Activated naive CD4-positive, alpha-beta T cell treated with anti-CD3 and anti-CD28 coated beads, Interleukin-2, amount 10 ng/mL, durations not matched to agents 5 hours and 36 hours (primary cell): ENCODE data around the gene GOLGA6L24. TPM values are rescaled to one million over a fixed set of nuclear protein-coding genes. Genes with fewer than 3 reads are reported as not detected.

Experiments
- total RNA-seq, 2 experiments: library from RNA; stranded (reverse); gene quantifications; one replicate each; pipeline ENCODE4 v1.2.3, GENCODE V29; 2021

GOLGA6L24 gene
- total RNA-seq, result not detected

GRCh38 chr15:28357984-28358383, at the start of gene GOLGA6L24:
Gene GOLGA6L24 (minus strand): TSS chr15:28358084. CDS start chr15:28358023, 61 bp downstream.

GRCh38 chr15:28378364-28378763, 20.5 kb upstream of the GOLGA6L24 start, which contains the start of gene GOLGA8F:
Gene GOLGA8F (plus strand): TSS chr15:28378664. CDS start chr15:28378762, 98 bp downstream.

GRCh38 chr15:28322129-28322588, 35.7 kb downstream of the GOLGA6L24 start, which contains the start of gene HERC2:
Gene HERC2 (minus strand): TSS chr15:28322179. CDS start chr15:28321433, 746 bp downstream.

Other genes starting within 250 kb of the GOLGA6L24 start
- 10 to 100 TPM; 46.3 to 50.7 TPM for gene HERC2, start 35.9 kb downstream of the GOLGA6L24 start, total RNA-seq
- not detected for gene GOLGA8F, start 20.6 kb upstream of the GOLGA6L24 start, total RNA-seq
- not detected for gene GOLGA8G, start 174.9 kb upstream of the GOLGA6L24 start, total RNA-seq
- gene GOLGA6L25, start 195.5 kb upstream of the GOLGA6L24 start, total RNA-seq, result not detected